ENCODE measurements around the gene NSD1. TPM values are rescaled to one million over a fixed set of nuclear protein-coding genes. Genes with fewer than 3 reads are reported as not detected.

NSD1 gene
- total RNA-seq, 1 experiment from 2014 or later: 48.9 TPM

GRCh38 chr5:177232358-177232757, 98.8 kb downstream of the NSD1 start:
- peaks cover 15% of the 10 kb centered on the region; the same call in 1 of the 2 replicates for H3K36me3 ChIP-seq (ENCODE audit: low read depth, low read length)
- TF ChIP-seq EZH2phosphoT487 (IDR thresholded peaks at IDR 0.05; ENCODE audit: borderline replicate concordance, low read length) (no peak), CTCF (conservative IDR thresholded peaks at IDR 0.05; ENCODE audit: low read depth, low read length) (no peak), EZH2 (IDR thresholded peaks at IDR 0.05; ENCODE audit: low read length, unreplicated experiment) (no peak)
- ATAC-seq: no peak
- no peaks in the 10 kb centered on the region for H3K4me1 ChIP-seq (ENCODE audit: insufficient read depth, low read length)
- no peaks in the 10 kb centered on the region for H3F3A ChIP-seq (ENCODE audit: low read length, unreplicated experiment)
- H3K9ac ChIP-seq (ENCODE audit: low read length): no peak overlapping the region
- no peak overlapping the region for H3K27ac ChIP-seq (ENCODE audit: low read length)
- no peak overlapping the region for H3K4me2 ChIP-seq (ENCODE audit: low read length)
- no peak for DNase-seq
- H3K9me2 ChIP-seq (replicated peaks; ENCODE audit: low read length): no peaks in the 10 kb centered on the region
- no peak overlapping the region for H3K4me3 ChIP-seq (ENCODE audit: low read length)
- intact Hi-C loops (cut with micrococcal nuclease): no loop called here
- no peaks in the 10 kb centered on the region for H3K27me3 ChIP-seq (ENCODE audit: low read length)
- H3K9me3 ChIP-seq (ENCODE audit: low read length): no peaks in the 10 kb centered on the region
- H4K20me1 ChIP-seq (ENCODE audit: low read length): no peaks in the 10 kb centered on the region
- CTCF ChIA-PET: no interaction called here
- BruUV-seq (replicated peaks): no TSS peak
- peaks cover 20% of the 10 kb centered on the region for H3K79me2 ChIP-seq (ENCODE audit: low read length)
- no peak overlapping the region for H2AFZ ChIP-seq (ENCODE audit: low read length)
- POLR2A ChIA-PET (ENCODE audit: unreplicated experiment): no interaction called here

- Histone ChIP-seq H3K36me3 (ENCODE audit: low read depth, low read length) (peaks cover 15% of the 10 kb centered on the region; the same call in 1 of the 2 replicates), H3K27ac (ENCODE audit: low read length) (no peak overlapping the region), H3K9ac (ENCODE audit: low read length) (no peak overlapping the region), H3K4me3 (ENCODE audit: low read length) (no peak overlapping the region), H4K20me1 (ENCODE audit: low read length) (no peaks in the 10 kb centered on the region), H3K9me3 (ENCODE audit: low read length) (no peaks in the 10 kb centered on the region), H3K9me2 (replicated peaks; ENCODE audit: low read length) (no peaks in the 10 kb centered on the region), H3K4me1 (ENCODE audit: insufficient read depth, low read length) (no peaks in the 10 kb centered on the region), H3K27me3 (ENCODE audit: low read length) (no peaks in the 10 kb centered on the region), H2AFZ (ENCODE audit: low read length) (no peak overlapping the region), H3K4me2 (ENCODE audit: low read length) (no peak overlapping the region), H3F3A (ENCODE audit: low read length, unreplicated experiment) (no peaks in the 10 kb centered on the region), H3K79me2 (ENCODE audit: low read length) (peaks cover 19% of the 10 kb centered on the region)
- DNase-seq (no peak), ATAC-seq (no peak)
- TF ChIP-seq EZH2 (IDR thresholded peaks at IDR 0.05; ENCODE audit: low read length, unreplicated experiment): no peak
- no peak for TF ChIP-seq CTCF (conservative IDR thresholded peaks at IDR 0.05; ENCODE audit: low read depth, low read length)
- no peak for TF ChIP-seq EZH2phosphoT487 (IDR thresholded peaks at IDR 0.05; ENCODE audit: borderline replicate concordance, low read length)
- no TSS peak for BruUV-seq (replicated peaks)
- CTCF ChIA-PET: no interaction called here
- intact Hi-C loops (cut with micrococcal nuclease): no loop called here
- POLR2A ChIA-PET (ENCODE audit: unreplicated experiment): no interaction called here
These were observed 99.2 kb downstream of the NSD1 start for GRCh38 chr5:177232761-177233160.

GRCh38 chr5:177233206-177233605, 99.6 kb downstream of the NSD1 start:
- intact Hi-C loops (cut with micrococcal nuclease): no loop called here
- Histone ChIP-seq H2AFZ (ENCODE audit: low read length) (no peak overlapping the region), H3K9me2 (replicated peaks; ENCODE audit: low read length) (no peaks in the 10 kb centered on the region)

More at GRCh38 chr5:177233206-177233605, 99.6 kb downstream of the NSD1 start:
- TF ChIP-seq CTCF (conservative IDR thresholded peaks at IDR 0.05; ENCODE audit: low read depth, low read length) (no peak), EZH2 (IDR thresholded peaks at IDR 0.05; ENCODE audit: low read length, unreplicated experiment) (no peak), EZH2phosphoT487 (IDR thresholded peaks at IDR 0.05; ENCODE audit: borderline replicate concordance, low read length) (no peak)
- CTCF ChIA-PET: no interaction called here
- POLR2A ChIA-PET (ENCODE audit: unreplicated experiment): no interaction called here
- Histone ChIP-seq H3K27me3 (ENCODE audit: low read length) (no peaks in the 10 kb centered on the region), H3K9me3 (ENCODE audit: low read length) (no peaks in the 10 kb centered on the region), H3K4me2 (ENCODE audit: low read length) (no peak overlapping the region), H3K4me3 (ENCODE audit: low read length) (no peak overlapping the region), H3K79me2 (ENCODE audit: low read length) (peaks cover 15% of the 10 kb centered on the region), H3K4me1 (ENCODE audit: insufficient read depth, low read length) (no peaks in the 10 kb centered on the region), H3K36me3 (ENCODE audit: low read depth, low read length) (peaks cover 19% of the 10 kb centered on the region; the same call in 1 of the 2 replicates), H3K27ac (ENCODE audit: low read length) (no peak overlapping the region), H3F3A (ENCODE audit: low read length, unreplicated experiment) (no peaks in the 10 kb centered on the region), H3K9ac (ENCODE audit: low read length) (no peak overlapping the region), H4K20me1 (ENCODE audit: low read length) (no peaks in the 10 kb centered on the region)
- DNase-seq (no peak), ATAC-seq (no peak)
- BruUV-seq (replicated peaks): no TSS peak
